Endodermal cell (in vitro differentiated cells): ENCODE measurements around the gene TRAIP. TPM values are rescaled to one million over a fixed set of nuclear protein-coding genes. Genes with fewer than 3 reads are reported as not detected.
A peak's percentile ranks its signal among the peaks of the same experiment; 100 is the strongest.

Source experiments
- DNase-seq: peaks from one replicate; pipeline ENCODE4 v3.0.0-alpha.2; 2017
- H3K27ac ChIP-seq: 2 replicates; pipeline ENCODE4 v1.5.1; 2013; ENCODE audit warnings: mild to moderate bottlenecking, low read depth, low read length, moderate library complexity
- H3K27me3 ChIP-seq: 2 replicates; pipeline ENCODE4 v1.6.1; 2013; ENCODE audit warnings: mild to moderate bottlenecking, low read length, moderate library complexity; ENCODE audit not compliant: insufficient read depth, control insufficient read depth, poor library complexity, severe bottlenecking
- H3K36me3 ChIP-seq: 2 replicates; pipeline ENCODE4 v1.7.0; 2013; ENCODE audit warnings: mild to moderate bottlenecking, low read length, moderate library complexity; ENCODE audit not compliant: control insufficient read depth, insufficient read depth
- H3K4me1 ChIP-seq: one replicate; pipeline ENCODE4 v1.7.0; 2013; ENCODE audit warnings: low read length; ENCODE audit not compliant: control insufficient read depth, insufficient read depth
- H3K4me3 ChIP-seq: 2 replicates; pipeline ENCODE4 v1.5.1; 2013; ENCODE audit warnings: mild to moderate bottlenecking, low read length, moderate library complexity
- H3K9ac ChIP-seq: 2 replicates; pipeline ENCODE4 v1.6.1; 2013; ENCODE audit warnings: mild to moderate bottlenecking, low read length, moderate library complexity; ENCODE audit not compliant: poor library complexity, severe bottlenecking; ENCODE audit errors: extremely low read depth
- H3K9me3 ChIP-seq: 2 replicates; pipeline ENCODE4 v1.6.1; 2013; ENCODE audit warnings: mild to moderate bottlenecking, low read length, moderate library complexity; ENCODE audit not compliant: control insufficient read depth
- H3K27ac Mint-ChIP-seq: 2 replicates; pipeline ENCODE4 v1.8.0; 2020; ENCODE audit warnings: mixed read lengths
- H3K27me3 Mint-ChIP-seq: 2 replicates; pipeline ENCODE4 v1.8.0; 2021; ENCODE audit warnings: mild to moderate bottlenecking, mixed read lengths; ENCODE audit not compliant: insufficient read depth
- H3K36me3 Mint-ChIP-seq: 2 replicates; pipeline ENCODE4 v1.8.0; 2020; ENCODE audit warnings: low read depth, mixed read lengths
- H3K4me1 Mint-ChIP-seq: 2 replicates; pipeline ENCODE4 v1.8.0; 2020; ENCODE audit warnings: mixed read lengths
- H3K4me3 Mint-ChIP-seq: 2 replicates; pipeline ENCODE4 v1.8.0; 2020; ENCODE audit warnings: mild to moderate bottlenecking, moderate library complexity, mixed read lengths
- H3K9me3 Mint-ChIP-seq: 2 replicates; pipeline ENCODE4 v1.8.0; 2020; ENCODE audit warnings: mild to moderate bottlenecking, mixed read lengths
- CTCF ChIP-seq: fragments of 200-600 bp; sonication (generic); conservative IDR thresholded peaks from 2 replicates; pipeline ENCODE4 v1.5.0; 2021; ENCODE audit warnings: antibody characterized with exemption, mild to moderate bottlenecking
- WGBS, 2 experiments: methylation state at CpG; one replicate each; pipeline versions ENCODE4 v1.1.5 to v1.1.7; 2013; ENCODE audit warnings: missing lambda C conversion rate in 2 of 2, mixed read lengths in 1 of 2; ENCODE audit not compliant: insufficient coverage in 1 of 2, insufficient read length in 1 of 2; 5-methylcytosine and 5-hydroxymethylcytosine counted together
- total RNA-seq, 2 donors: library from RNA; stranded (reverse); fragmentation: NEBNext Ultra II Directional in 1 of 2; extraction: Animal tissue kit (Norgen Biotek cat#: 25700) in 1 of 2; gene quantifications; 2 replicates in 1 of 2; 3 replicates in 1 of 2; pipeline ENCODE4 v1.2.1, GENCODE V29; 2021

TRAIP gene
- total RNA-seq, 2 donors from 2014 or later = 22.3 to 32.8 TPM

GRCh38 chr3:49867871-49868321, 11.5 kb upstream of the TRAIP start:
- Histone ChIP-seq H3K9ac (no peak overlapping the region), H3K4me3 (no peak overlapping the region), H3K36me3 (no peaks in the 10 kb centered on the region), H3K27ac (no peak overlapping the region), H3K27me3 (peaks cover 40% of the 10 kb centered on the region), H3K9me3 (no peaks in the 10 kb centered on the region), H3K4me1 (no peaks in the 10 kb centered on the region)
- H3K4me1 Mint-ChIP-seq = no peaks in the 10 kb centered on the region
- DNase-seq = peak; percentile 93
- H3K9me3 Mint-ChIP-seq = no peaks in the 10 kb centered on the region
- H3K27me3 Mint-ChIP-seq = peaks cover 38% of the 10 kb centered on the region
- H3K36me3 Mint-ChIP-seq = no peaks in the 10 kb centered on the region
- 48 to 65% methylated on average over 5 to 7 of the region's 7 CpGs for WGBS, 2 experiments
- TF ChIP-seq CTCF = no peak
- H3K4me3 Mint-ChIP-seq = no peak overlapping the region
- no peak overlapping the region for H3K27ac Mint-ChIP-seq

GRCh38 chr3:49867400-49867799, 11.0 kb upstream of the TRAIP start:
- Mint-ChIP-seq H3K4me1 (no peaks in the 10 kb centered on the region), H3K36me3 (no peaks in the 10 kb centered on the region), H3K27ac (no peak overlapping the region)

GRCh38 chr3:49865198-49865784, 8.9 kb upstream of the TRAIP start:
- Histone ChIP-seq H3K9ac (no peak overlapping the region), H3K27me3 (peaks cover 26% of the 10 kb centered on the region), H3K36me3 (no peaks in the 10 kb centered on the region), H3K4me1 (no peaks in the 10 kb centered on the region), H3K4me3 (no peak overlapping the region), H3K27ac (no peak overlapping the region), H3K9me3 (no peaks in the 10 kb centered on the region)
- no peak for DNase-seq
- Mint-ChIP-seq H3K36me3 (no peaks in the 10 kb centered on the region), H3K9me3 (no peaks in the 10 kb centered on the region), H3K27ac (no peak overlapping the region), H3K4me3 (no peak overlapping the region), H3K4me1 (no peaks in the 10 kb centered on the region), H3K27me3 (peaks cover 20% of the 10 kb centered on the region)
- WGBS, 2 experiments = 82 to 83% methylated on average over 5 to 7 of the region's 7 CpGs
- TF ChIP-seq CTCF = no peak

More at GRCh38 chr3:49867400-49867799, 11.0 kb upstream of the TRAIP start:
- no peaks in the 10 kb centered on the region for H3K36me3 ChIP-seq
- H3K27ac ChIP-seq = no peak overlapping the region
- WGBS, 2 experiments = 79% methylated on average over 1 of the region's 1 CpG; no CpG with 5 or more reads in 1 of the 2 experiments
- DNase-seq = no peak
- H3K4me1 ChIP-seq = no peaks in the 10 kb centered on the region
- no peak for TF ChIP-seq CTCF
- H3K4me3 ChIP-seq = no peak overlapping the region
- H3K4me3 Mint-ChIP-seq = no peak overlapping the region
- no peak overlapping the region for H3K9ac ChIP-seq
- no peaks in the 10 kb centered on the region for H3K9me3 Mint-ChIP-seq
- peaks cover 40% of the 10 kb centered on the region for H3K27me3 ChIP-seq
- H3K27me3 Mint-ChIP-seq = peaks cover 38% of the 10 kb centered on the region
- no peaks in the 10 kb centered on the region for H3K9me3 ChIP-seq
